ENCODE measurements around the gene CCDC34.

DNA sequence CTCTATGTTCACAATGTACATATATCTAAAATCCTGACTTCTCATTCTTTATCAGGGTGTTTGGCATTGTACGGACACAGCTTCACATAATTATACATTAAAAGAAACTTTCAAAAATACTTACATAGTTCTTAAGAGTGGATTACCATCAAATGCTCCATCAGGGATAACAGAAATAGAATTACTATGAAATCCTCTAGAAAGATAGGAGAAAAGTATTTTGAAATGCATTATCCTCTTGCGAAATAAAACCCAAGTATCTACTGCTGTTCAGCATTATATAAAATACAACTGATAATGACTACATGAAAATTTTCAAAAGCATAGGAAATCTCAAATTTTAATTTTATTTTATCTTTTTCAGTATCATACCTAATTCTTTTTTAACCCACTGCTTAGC lies 17.8 kb upstream of the CCDC34 start:
- TF ChIP-seq, protein P1, sequence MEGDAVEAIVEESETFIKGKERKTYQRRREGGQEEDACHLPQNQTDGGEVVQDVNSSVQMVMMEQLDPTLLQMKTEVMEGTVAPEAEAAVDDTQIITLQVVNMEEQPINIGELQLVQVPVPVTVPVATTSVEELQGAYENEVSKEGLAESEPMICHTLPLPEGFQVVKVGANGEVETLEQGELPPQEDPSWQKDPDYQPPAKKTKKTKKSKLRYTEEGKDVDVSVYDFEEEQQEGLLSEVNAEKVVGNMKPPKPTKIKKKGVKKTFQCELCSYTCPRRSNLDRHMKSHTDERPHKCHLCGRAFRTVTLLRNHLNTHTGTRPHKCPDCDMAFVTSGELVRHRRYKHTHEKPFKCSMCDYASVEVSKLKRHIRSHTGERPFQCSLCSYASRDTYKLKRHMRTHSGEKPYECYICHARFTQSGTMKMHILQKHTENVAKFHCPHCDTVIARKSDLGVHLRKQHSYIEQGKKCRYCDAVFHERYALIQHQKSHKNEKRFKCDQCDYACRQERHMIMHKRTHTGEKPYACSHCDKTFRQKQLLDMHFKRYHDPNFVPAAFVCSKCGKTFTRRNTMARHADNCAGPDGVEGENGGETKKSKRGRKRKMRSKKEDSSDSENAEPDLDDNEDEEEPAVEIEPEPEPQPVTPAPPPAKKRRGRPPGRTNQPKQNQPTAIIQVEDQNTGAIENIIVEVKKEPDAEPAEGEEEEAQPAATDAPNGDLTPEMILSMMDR (IDR thresholded peaks at IDR 0.05; ENCODE audit: low read depth, low read length, missing input control) = no peak
- TF ChIP-seq, protein P2, sequence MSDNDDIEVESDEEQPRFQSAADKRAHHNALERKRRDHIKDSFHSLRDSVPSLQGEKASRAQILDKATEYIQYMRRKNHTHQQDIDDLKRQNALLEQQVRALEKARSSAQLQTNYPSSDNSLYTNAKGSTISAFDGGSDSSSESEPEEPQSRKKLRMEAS (IDR thresholded peaks at IDR 0.05) = no peak
- no peak for TF ChIP-seq TAF1 (conservative IDR thresholded peaks at IDR 0.05)
- no peak for TF ChIP-seq EGR1 (IDR thresholded peaks at IDR 0.05; ENCODE audit: low read depth in 2 of 2)
- no peak for TF ChIP-seq RXRA (IDR thresholded peaks at IDR 0.05)
- no peak for TF ChIP-seq FOXA1 (IDR thresholded peaks at IDR 0.05)

Measured in liver (tissue), 3 donors.